ENCODE data around the gene NKAPL. TPM values are rescaled to one million over a fixed set of nuclear protein-coding genes. Genes with fewer than 3 reads are reported as not detected.
"Not testable (repeated sequence)": the region's sequence is repeated elsewhere in the genome, so short reads cannot be mapped to it uniquely, and the experiment has no call there.

The NKAPL gene
- total RNA-seq, 1 donor, result 1.7 TPM

- DNase-seq (ENCODE audit: low read depth), result no peak
- TF ChIP-seq CTCF (IDR thresholded peaks at IDR 0.05; ENCODE audit: insufficient read depth, low read depth, low read length), result no peak
- no peak overlapping the region for H3K4me3 ChIP-seq (ENCODE audit: low read depth, low read length)
Observed at GRCh38 chr6:28291573-28291972, 32.5 kb downstream of the NKAPL start.

- no peak overlapping the region for H3K4me3 ChIP-seq (ENCODE audit: low read depth, low read length)
- no peak for DNase-seq (ENCODE audit: low read depth)
- TF ChIP-seq CTCF (IDR thresholded peaks at IDR 0.05; ENCODE audit: insufficient read depth, low read depth, low read length), result no peak
Observed at GRCh38 chr6:28295326-28295725, 36.2 kb downstream of the NKAPL start.

- H3K4me3 ChIP-seq (ENCODE audit: low read depth, low read length), result no peak overlapping the region
- no peak for DNase-seq (ENCODE audit: low read depth)
- TF ChIP-seq CTCF (IDR thresholded peaks at IDR 0.05; ENCODE audit: insufficient read depth, low read depth, low read length), result no peak
Observed at GRCh38 chr6:28296520-28297060, 37.5 kb downstream of the NKAPL start.

- TF ChIP-seq CTCF (IDR thresholded peaks at IDR 0.05; ENCODE audit: insufficient read depth, low read depth, low read length), result no peak
- no peak overlapping the region for H3K4me3 ChIP-seq (ENCODE audit: low read depth, low read length)
- DNase-seq (ENCODE audit: low read depth), result no peak
Observed at GRCh38 chr6:28303570-28303969, 44.5 kb downstream of the NKAPL start.

- not testable (repeated sequence) for H3K4me3 ChIP-seq (ENCODE audit: low read depth, low read length); DNase-seq (ENCODE audit: low read depth)
Observed at GRCh38 chr6:28306363-28306762, 47.3 kb downstream of the NKAPL start.

Other genes with a start within 250 kb of the NKAPL start
- 0.32 and 0.86 TPM in 2 replicates for gene ZNF165, start 178.7 kb upstream of the NKAPL start, total RNA-seq
- 2.2 and 3.2 TPM in 2 replicates for gene ZSCAN16, start 134.7 kb upstream of the NKAPL start, total RNA-seq
- 14.5 and 20.3 TPM in 2 replicates for gene ZKSCAN8, start 117.4 kb upstream of the NKAPL start, total RNA-seq
- gene ZSCAN9, start 34.0 kb upstream of the NKAPL start, total RNA-seq, result 11.7 and 13.9 TPM in 2 replicates
- 5.2 and 5.5 TPM in 2 replicates for gene ZKSCAN4, start 7.0 kb upstream of the NKAPL start, total RNA-seq
- gene ZSCAN26, start 7.8 kb downstream of the NKAPL start, total RNA-seq, result 8.7 and 21.6 TPM in 2 replicates
- gene PGBD1, start 22.3 kb downstream of the NKAPL start, total RNA-seq, result 5.6 and 6.8 TPM in 2 replicates
- gene ZSCAN31, start 76.9 kb downstream of the NKAPL start, total RNA-seq, result 3.5 and 3.9 TPM in 2 replicates
- gene ZKSCAN3, start 90.7 kb downstream of the NKAPL start, total RNA-seq, result 3.2 and 4.7 TPM in 2 replicates
- gene ZSCAN12, start 140.4 kb downstream of the NKAPL start, total RNA-seq, result 6.9 and 8.1 TPM in 2 replicates
- gene ZSCAN23, start 184.2 kb downstream of the NKAPL start, total RNA-seq, result 4.3 and 9.0 TPM in 2 replicates